OCI-LY7 (cell line): ENCODE measurements around the gene SCFD2. TPM values are rescaled to one million over a fixed set of nuclear protein-coding genes. Genes with fewer than 3 reads are reported as not detected.

Experiments used
- BruUV-seq: library from RNA; stranded (reverse); fragments of 400-500 nt; replicated peaks from 2 replicates; lab custom pipeline; 2021; lab: Mats Ljungman, UMichigan
- CTCF ChIA-PET: fragments of 300-600 bp; sonication (Branson Sonifier 250); formaldehyde crosslinking; loops from one replicate; lab custom pipeline; 2022; ENCODE audit warnings: antibody characterized with exemption; ENCODE audit not compliant: unreplicated experiment; lab: Charles Lee
- POLR2A ChIA-PET: fragments of 300-600 bp; sonication (Branson Sonifier 250); formaldehyde crosslinking; loops from one replicate; lab custom pipeline; 2022; ENCODE audit warnings: antibody characterized with exemption; lab: Charles Lee
- DNase-seq: peaks from one replicate; pipeline ENCODE4 v3.0.0-alpha.2; 2015; ENCODE audit warnings: low spot score
- H2AFZ ChIP-seq: fragments of 200-600 bp; sonication (generic), shearing (Covaris generic); 2 replicates; pipeline ENCODE4 v1.6.1; 2014; ENCODE audit warnings: mild to moderate bottlenecking, antibody characterized with exemption, low read length, moderate library complexity
- H3K27ac ChIP-seq: fragments of 200-600 bp; sonication (generic); 2 replicates; pipeline ENCODE4 v1.5.1; 2014; ENCODE audit warnings: mixed run types, low read depth, mild to moderate bottlenecking, moderate library complexity, low read length, inconsistent platforms; ENCODE audit not compliant: poor library complexity, severe bottlenecking
- H3K36me3 ChIP-seq: fragments of 200-600 bp; sonication (generic); 2 replicates; pipeline ENCODE4 v1.6.1; 2014; ENCODE audit warnings: mild to moderate bottlenecking, antibody characterized with exemption, low read length, moderate library complexity, mixed read lengths; ENCODE audit not compliant: insufficient read depth
- H3K4me1 ChIP-seq: fragments of 200-600 bp; sonication (generic); 2 replicates; pipeline ENCODE4 v1.5.1; 2014; ENCODE audit warnings: mild to moderate bottlenecking, low read length; ENCODE audit not compliant: insufficient read depth, poor library complexity, severe bottlenecking
- H3K4me2 ChIP-seq: fragments of 200-600 bp; sonication (generic); 2 replicates; pipeline ENCODE4 v1.6.1; 2014; ENCODE audit warnings: mild to moderate bottlenecking, low read length
- H3K4me3 ChIP-seq: fragments of 200-600 bp; sonication (generic); 2 replicates; pipeline ENCODE4 v1.5.1; 2014; ENCODE audit warnings: mild to moderate bottlenecking, low read depth, low read length; ENCODE audit not compliant: poor library complexity, severe bottlenecking
- H3K79me2 ChIP-seq: fragments of 200-600 bp; sonication (generic); 2 replicates; pipeline ENCODE4 v1.6.1; 2016; ENCODE audit warnings: low read depth, mild to moderate bottlenecking, low read length, moderate library complexity, mixed read lengths; ENCODE audit not compliant: insufficient read depth
- H3K9me2 ChIP-seq: fragments of 200-600 bp; sonication (generic); 2 replicates; pipeline ENCODE4 v1.6.1; 2016; ENCODE audit warnings: mild to moderate bottlenecking, low read length, mixed read lengths; ENCODE audit not compliant: insufficient read depth
- H3K9me3 ChIP-seq: fragments of 200-600 bp; sonication (generic); 2 replicates; pipeline ENCODE4 v1.6.1; 2014; ENCODE audit warnings: mild to moderate bottlenecking, mixed run types, low read length, mixed read lengths
- H4K20me1 ChIP-seq: fragments of 200-600 bp; sonication (generic); 2 replicates; pipeline ENCODE4 v1.6.1; 2014; ENCODE audit warnings: mild to moderate bottlenecking, antibody characterized with exemption, low read length, moderate library complexity, mixed read lengths; ENCODE audit not compliant: insufficient read depth
- CTCF ChIP-seq: fragments of 200-600 bp; sonication (generic); conservative IDR thresholded peaks from 2 replicates; pipeline ENCODE4 v1.5.1; 2014; ENCODE audit warnings: mild to moderate bottlenecking, antibody characterized with exemption, low read length, moderate library complexity, mixed read lengths
- EZH2phosphoT487 ChIP-seq: fragments of 200-600 bp; sonication (generic); IDR thresholded peaks from 2 replicates; pipeline ENCODE4 v1.6.1; 2018; ENCODE audit warnings: low read depth, borderline replicate concordance, mild to moderate bottlenecking, mixed run types, antibody characterized with exemption, low read length, moderate library complexity, mixed read lengths
- intact Hi-C: fragments of 100-400 bp; cut with micrococcal nuclease; formaldehyde crosslinking; loops from one replicate; pipeline ENCODE4 v1.10.0; 2022; ENCODE audit not compliant: unreplicated experiment
- total RNA-seq, 2 experiments: library from RNA; depleted of rRNA in 1 of 2; stranded (reverse); fragments of >200 nt in 1 of 2; shearing (Covaris generic) in 1 of 2; gene quantifications; 2 replicates each; pipeline ENCODE4 v1.2.3, GENCODE V29; 2014 to 2022

The SCFD2 gene
- total RNA-seq, 2 experiments from 2014 or later = 27.2 to 52.0 TPM

GRCh38 chr4:53197772-53198142 lies 168.1 kb downstream of the SCFD2 start:
- Histone ChIP-seq H2AFZ (no peak overlapping the region), H3K27ac (no peak overlapping the region), H3K9me3 (no peaks in the 10 kb centered on the region), H3K36me3 (no peaks in the 10 kb centered on the region), H3K4me2 (no peak overlapping the region), H3K9me2 (no peaks in the 10 kb centered on the region), H4K20me1 (0 out of 2 replicates have a peak, but pooled peaks cover 6% of the 10 kb centered on the region), H3K79me2 (no peaks in the 10 kb centered on the region), H3K4me1 (no peaks in the 10 kb centered on the region), H3K4me3 (no peak overlapping the region)
- POLR2A ChIA-PET = interaction anchor here (0.7 kb wide), 2 partner anchors 280 to 505 kb away, joined by 4 to 8 read pairs; no protein-coding TSS in a partner anchor
- TF ChIP-seq EZH2phosphoT487 (no peak), CTCF (no peak)
- intact Hi-C loops = loop anchor here (1.0 to 5.0 kb wide), 5 partner anchors 505 to 1035 kb away; no protein-coding TSS in a partner anchor
- no TSS peak for BruUV-seq
- no peak for DNase-seq
- CTCF ChIA-PET = interaction anchor here (0.6 kb wide), 1 partner anchor 324 kb away, joined by 4 read pairs; no protein-coding TSS in a partner anchor

GRCh38 chr4:53196882-53197771 lies 168.7 kb downstream of the SCFD2 start:
- Histone ChIP-seq H4K20me1 (0 out of 2 replicates have a peak, but pooled peaks cover 6% of the 10 kb centered on the region), H3K36me3 (no peaks in the 10 kb centered on the region), H3K4me3 (no peak overlapping the region), H3K27ac (no peak overlapping the region), H3K4me1 (no peaks in the 10 kb centered on the region), H3K4me2 (no peak overlapping the region), H3K9me2 (no peaks in the 10 kb centered on the region), H3K9me3 (no peaks in the 10 kb centered on the region), H2AFZ (no peak overlapping the region), H3K79me2 (no peaks in the 10 kb centered on the region)
- intact Hi-C loops = loop anchor here (1.0 to 5.0 kb wide), 5 partner anchors 505 to 1035 kb away; no protein-coding TSS in a partner anchor
- ChIA-PET POLR2A (interaction anchor here (0.7 kb wide), 2 partner anchors 280 to 505 kb away, joined by 4 to 8 read pairs; no protein-coding TSS in a partner anchor), CTCF (interaction anchor here (0.6 kb wide), 1 partner anchor 324 kb away, joined by 4 read pairs; no protein-coding TSS in a partner anchor)
- DNase-seq = peak; percentile 80
- peak; percentile 95 for TF ChIP-seq CTCF
- TF ChIP-seq EZH2phosphoT487 = no peak
- BruUV-seq = no TSS peak
